Parathyroid adenoma (tissue), 2 donors: Measurements from ENCODE around the gene CRACR2A.

Experiments
- H2AFZ ChIP-seq: fragments of 300-600 bp; sonication (generic); one replicate; pipeline ENCODE4 v1.7.0; 2017; ENCODE audit warnings: antibody characterized with exemption, mild to moderate bottlenecking
- H3K27ac ChIP-seq: fragments of 300-600 bp; sonication (generic); one replicate; pipeline ENCODE4 v1.7.0; 2017
- H3K27me3 ChIP-seq: fragments of 300-600 bp; sonication (generic); one replicate; pipeline ENCODE4 v1.7.0; 2017; ENCODE audit warnings: low read length; ENCODE audit not compliant: control insufficient read depth, insufficient read depth
- H3K36me3 ChIP-seq: fragments of 300-600 bp; sonication (generic); one replicate; pipeline ENCODE4 v1.7.0; 2017; ENCODE audit warnings: low read length; ENCODE audit not compliant: control insufficient read depth, insufficient read depth
- H3K4me1 ChIP-seq: fragments of 300-600 bp; sonication (generic); one replicate; pipeline ENCODE4 v1.7.0; 2017; ENCODE audit warnings: control low read depth
- H3K4me2 ChIP-seq: fragments of 300-600 bp; sonication (generic); one replicate; pipeline ENCODE4 v1.7.0; 2017; ENCODE audit warnings: low read length
- H3K4me3 ChIP-seq: fragments of 300-600 bp; sonication (generic); one replicate; pipeline ENCODE4 v1.7.0; 2017; ENCODE audit warnings: low read depth, low read length
- H3K79me2 ChIP-seq: fragments of 300-600 bp; sonication (generic); one replicate; pipeline ENCODE4 v1.7.0; 2017; ENCODE audit warnings: control low read depth
- H3K9ac ChIP-seq: fragments of 300-600 bp; sonication (generic); one replicate; pipeline ENCODE4 v1.7.0; 2017; ENCODE audit warnings: mild to moderate bottlenecking
- H3K9me3 ChIP-seq: fragments of 300-600 bp; sonication (generic); one replicate; pipeline ENCODE4 v1.7.0; 2017; ENCODE audit warnings: low read length; ENCODE audit not compliant: control insufficient read depth
- TF ChIP-seq, protein P1 (sequence below): fragments of 300-600 bp; sonication (generic); IDR thresholded peaks from one replicate; pipeline ENCODE4 v1.7.0; 2017; ENCODE audit warnings: antibody characterized with exemption, mild to moderate bottlenecking
- donor health status: primary hyperparathyroidism.

The CRACR2A gene

DNA sequence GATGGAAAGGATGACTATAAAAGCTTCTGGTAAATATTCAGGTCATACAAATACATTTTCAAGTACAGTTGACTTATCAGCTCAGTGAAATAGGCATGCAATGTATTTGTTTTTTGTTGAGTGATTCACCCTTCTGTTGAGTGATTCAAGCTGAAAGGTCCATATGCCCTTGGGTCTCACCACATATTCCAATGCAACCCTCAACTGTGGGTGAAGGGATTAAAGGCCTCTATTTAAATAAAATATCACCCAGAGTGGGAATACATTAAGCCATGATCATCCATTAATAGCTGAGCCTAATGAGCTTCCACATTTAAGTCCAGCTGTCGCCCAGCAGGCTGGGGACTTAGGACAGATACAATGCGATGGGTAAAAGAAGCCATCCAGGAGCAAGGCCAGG lies 120.2 kb downstream of the CRACR2A start:
- Histone ChIP-seq H3K9me3 (no peaks in the 10 kb centered on the region), H3K9ac (no peak overlapping the region), H3K36me3 (no peaks in the 10 kb centered on the region), H3K4me2 (no peak overlapping the region), H3K4me3 (no peak overlapping the region), H3K27ac (no peak overlapping the region), H3K79me2 (no peaks in the 10 kb centered on the region), H3K4me1 (no peaks in the 10 kb centered on the region), H2AFZ (no peak overlapping the region), H3K27me3 (no peaks in the 10 kb centered on the region)
- TF ChIP-seq, protein P1, sequence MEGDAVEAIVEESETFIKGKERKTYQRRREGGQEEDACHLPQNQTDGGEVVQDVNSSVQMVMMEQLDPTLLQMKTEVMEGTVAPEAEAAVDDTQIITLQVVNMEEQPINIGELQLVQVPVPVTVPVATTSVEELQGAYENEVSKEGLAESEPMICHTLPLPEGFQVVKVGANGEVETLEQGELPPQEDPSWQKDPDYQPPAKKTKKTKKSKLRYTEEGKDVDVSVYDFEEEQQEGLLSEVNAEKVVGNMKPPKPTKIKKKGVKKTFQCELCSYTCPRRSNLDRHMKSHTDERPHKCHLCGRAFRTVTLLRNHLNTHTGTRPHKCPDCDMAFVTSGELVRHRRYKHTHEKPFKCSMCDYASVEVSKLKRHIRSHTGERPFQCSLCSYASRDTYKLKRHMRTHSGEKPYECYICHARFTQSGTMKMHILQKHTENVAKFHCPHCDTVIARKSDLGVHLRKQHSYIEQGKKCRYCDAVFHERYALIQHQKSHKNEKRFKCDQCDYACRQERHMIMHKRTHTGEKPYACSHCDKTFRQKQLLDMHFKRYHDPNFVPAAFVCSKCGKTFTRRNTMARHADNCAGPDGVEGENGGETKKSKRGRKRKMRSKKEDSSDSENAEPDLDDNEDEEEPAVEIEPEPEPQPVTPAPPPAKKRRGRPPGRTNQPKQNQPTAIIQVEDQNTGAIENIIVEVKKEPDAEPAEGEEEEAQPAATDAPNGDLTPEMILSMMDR = no peak

DNA sequence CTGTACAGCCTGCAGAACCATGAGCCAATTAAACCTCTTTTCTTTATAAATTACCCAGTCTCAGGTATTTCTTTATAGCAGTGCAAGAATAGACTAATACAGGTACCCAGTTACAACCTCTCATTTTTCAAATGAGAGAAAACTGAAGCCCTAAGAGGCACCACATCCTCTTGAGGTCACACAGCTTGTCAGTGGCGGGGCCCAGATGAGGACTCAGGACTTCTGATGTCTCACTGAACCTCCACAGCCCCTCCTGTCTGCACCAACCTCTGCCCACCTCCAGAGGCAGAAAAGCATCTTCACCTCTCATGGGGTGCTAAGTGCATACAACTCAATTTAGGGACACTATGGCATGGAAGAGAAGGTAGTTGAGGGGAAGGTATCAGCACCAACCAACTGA lies 120.7 kb downstream of the CRACR2A start:
- Histone ChIP-seq H3K9me3 (no peaks in the 10 kb centered on the region), H3K27ac (no peak overlapping the region), H3K4me2 (no peak overlapping the region), H3K4me1 (no peaks in the 10 kb centered on the region), H3K4me3 (no peak overlapping the region), H2AFZ (no peak overlapping the region), H3K79me2 (no peaks in the 10 kb centered on the region), H3K9ac (no peak overlapping the region), H3K36me3 (no peaks in the 10 kb centered on the region), H3K27me3 (no peaks in the 10 kb centered on the region)
- TF ChIP-seq, protein P1 = no peak

DNA sequence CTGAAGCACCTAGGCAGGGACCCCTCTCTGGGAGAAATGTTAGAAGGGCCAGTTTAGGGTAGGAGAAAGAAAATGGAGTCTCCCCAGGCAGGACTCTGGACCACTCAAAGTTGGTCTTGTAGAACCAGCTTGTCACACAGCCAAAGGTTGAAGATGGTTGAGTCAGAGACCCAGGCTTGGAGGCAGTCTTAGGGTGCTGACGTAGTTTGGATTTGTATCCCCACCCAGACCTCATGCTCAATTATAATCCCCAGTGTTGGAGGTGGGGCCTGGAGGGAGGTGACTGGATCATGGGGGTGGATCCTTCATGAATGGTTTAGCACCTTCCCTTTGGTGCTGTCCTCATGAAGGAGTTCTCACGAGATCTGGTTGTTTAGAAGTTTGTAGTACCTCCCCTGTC lies 121.2 kb downstream of the CRACR2A start:
- Histone ChIP-seq H2AFZ (no peak overlapping the region), H3K4me3 (no peak overlapping the region), H3K36me3 (no peaks in the 10 kb centered on the region), H3K27ac (no peak overlapping the region), H3K27me3 (no peaks in the 10 kb centered on the region), H3K4me1 (no peaks in the 10 kb centered on the region), H3K9ac (no peak overlapping the region), H3K9me3 (no peaks in the 10 kb centered on the region), H3K79me2 (no peaks in the 10 kb centered on the region), H3K4me2 (no peak overlapping the region)
- TF ChIP-seq, protein P1 = no peak

DNA sequence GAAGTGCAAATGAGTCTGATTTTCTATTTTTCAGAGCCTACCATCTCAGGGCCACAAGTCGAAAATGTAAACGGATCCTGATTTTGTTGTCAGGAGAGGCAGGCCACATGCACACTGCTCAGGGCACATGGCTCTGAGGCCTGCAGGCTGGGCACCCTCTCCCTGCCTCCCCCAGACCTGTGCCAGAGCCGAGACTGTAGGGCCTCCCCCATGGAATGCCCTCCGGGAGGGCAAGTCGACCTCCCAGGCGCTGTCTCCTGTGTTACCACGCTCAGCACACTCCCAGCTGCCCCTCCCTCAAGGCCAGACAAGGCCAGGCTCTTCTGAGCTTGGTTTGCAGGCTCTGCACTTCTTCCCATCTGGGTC lies 121.7 kb downstream of the CRACR2A start:
- Histone ChIP-seq H3K36me3 (no peaks in the 10 kb centered on the region), H3K4me3 (no peak overlapping the region), H3K4me1 (no peaks in the 10 kb centered on the region), H3K9ac (no peak overlapping the region), H3K27ac (no peak overlapping the region), H3K79me2 (no peaks in the 10 kb centered on the region), H3K27me3 (no peaks in the 10 kb centered on the region), H3K9me3 (no peaks in the 10 kb centered on the region), H3K4me2 (no peak overlapping the region), H2AFZ (no peak overlapping the region)
- TF ChIP-seq, protein P1 = no peak

DNA sequence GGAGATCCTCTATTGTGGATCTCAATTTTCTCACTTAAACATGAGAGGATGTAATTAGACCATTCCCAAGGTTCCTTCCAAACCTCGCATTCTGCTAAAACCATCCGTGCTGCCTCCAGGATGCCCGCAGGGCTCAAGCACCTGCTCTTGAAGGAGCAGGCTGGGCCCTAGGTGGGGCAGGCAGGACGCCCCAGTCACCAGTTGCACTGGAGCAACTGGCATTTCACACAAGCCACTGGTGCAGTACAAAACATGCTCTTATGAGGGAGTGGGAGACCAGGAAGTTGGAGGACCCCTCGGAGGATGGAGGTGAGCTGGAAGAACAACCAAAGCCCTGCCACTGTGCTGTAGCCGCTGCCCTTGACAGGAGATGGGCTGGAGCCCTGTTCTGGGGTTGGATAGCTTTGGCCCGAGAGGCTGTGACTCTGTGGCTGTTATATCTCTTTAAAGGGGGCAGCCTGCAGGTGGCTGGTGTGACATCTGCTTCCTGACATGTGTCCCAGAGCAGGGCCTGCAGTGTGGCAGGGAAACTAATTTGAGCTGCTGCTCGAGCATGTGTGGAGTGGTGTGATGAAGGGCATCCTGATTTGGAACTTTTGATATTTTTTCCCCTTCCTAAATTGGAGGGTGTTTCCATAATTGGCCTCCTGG lies 122.2 kb downstream of the CRACR2A start:
- Histone ChIP-seq H3K79me2 (no peaks in the 10 kb centered on the region), H3K4me1 (no peaks in the 10 kb centered on the region), H3K4me3 (no peak overlapping the region), H2AFZ (no peak overlapping the region), H3K9ac (no peak overlapping the region), H3K27ac (no peak overlapping the region), H3K27me3 (no peaks in the 10 kb centered on the region), H3K4me2 (no peak overlapping the region), H3K36me3 (no peaks in the 10 kb centered on the region), H3K9me3 (no peaks in the 10 kb centered on the region)
- TF ChIP-seq, protein P1 = no peak
